8988T (cell line): ENCODE data around the gene GALNTL6.

Experiments used
- DNase-seq: peaks from one replicate; pipeline ENCODE4 v3.0.0; 2011

The GALNTL6 gene

GRCh38 chr4:172599554-172599953, 786.4 kb downstream of the GALNTL6 start:
- DNase-seq: no peak

GRCh38 chr4:172601195-172601594, 788.0 kb downstream of the GALNTL6 start:
- DNase-seq: no peak

- no peak for DNase-seq
Observed at GRCh38 chr4:172619218-172619617, 806.0 kb downstream of the GALNTL6 start.

GRCh38 chr4:172619798-172620197, 806.6 kb downstream of the GALNTL6 start:
- no peak for DNase-seq

- DNase-seq: no peak
Observed at GRCh38 chr4:172628263-172628662, 815.1 kb downstream of the GALNTL6 start.

- DNase-seq: no peak
Observed at GRCh38 chr4:172630280-172630679, 817.1 kb downstream of the GALNTL6 start.

GRCh38 chr4:172631832-172632231, 818.6 kb downstream of the GALNTL6 start:
- no peak for DNase-seq

- DNase-seq: no peak
Observed at GRCh38 chr4:172648471-172648870, 835.3 kb downstream of the GALNTL6 start.

- no peak for DNase-seq
Observed at GRCh38 chr4:172649143-172649542, 835.9 kb downstream of the GALNTL6 start.

GRCh38 chr4:172650758-172651530, 837.7 kb downstream of the GALNTL6 start:
- DNase-seq: no peak

GRCh38 chr4:172651961-172652360, 838.8 kb downstream of the GALNTL6 start:
- no peak for DNase-seq

- DNase-seq: no peak
Observed at GRCh38 chr4:172652369-172652768, 839.2 kb downstream of the GALNTL6 start.

- DNase-seq: no peak
Observed at GRCh38 chr4:172653676-172654075, 840.5 kb downstream of the GALNTL6 start.

- DNase-seq: no peak
Observed at GRCh38 chr4:172654457-172654856, 841.3 kb downstream of the GALNTL6 start.

- DNase-seq: no peak
Observed at GRCh38 chr4:172656055-172656454, 842.9 kb downstream of the GALNTL6 start.

GRCh38 chr4:172657081-172657480, 843.9 kb downstream of the GALNTL6 start:
- no peak for DNase-seq

GRCh38 chr4:172660251-172660650, 847.0 kb downstream of the GALNTL6 start:
- no peak for DNase-seq

- DNase-seq: no peak
Observed at GRCh38 chr4:172662113-172662512, 848.9 kb downstream of the GALNTL6 start.

GRCh38 chr4:172666711-172667368, 853.6 kb downstream of the GALNTL6 start:
- DNase-seq: no peak

- DNase-seq: no peak
Observed at GRCh38 chr4:172674811-172675210, 861.6 kb downstream of the GALNTL6 start.

- DNase-seq: no peak
Observed at GRCh38 chr4:172675232-172675631, 862.0 kb downstream of the GALNTL6 start.

- no peak for DNase-seq
Observed at GRCh38 chr4:172680691-172681090, 867.5 kb downstream of the GALNTL6 start.

- no peak for DNase-seq
Observed at GRCh38 chr4:172683021-172683420, 869.8 kb downstream of the GALNTL6 start.

GRCh38 chr4:172686021-172686420, 872.8 kb downstream of the GALNTL6 start:
- no peak for DNase-seq

- DNase-seq: no peak
Observed at GRCh38 chr4:172688534-172688933, 875.3 kb downstream of the GALNTL6 start.
